Measurements from ENCODE around the gene ABHD2. TPM values are rescaled to one million over a fixed set of nuclear protein-coding genes. Genes with fewer than 3 reads are reported as not detected.
"Not testable (repeated sequence)": the region's sequence is repeated elsewhere in the genome, so short reads cannot be mapped to it uniquely, and the experiment has no call there.

ABHD2 gene
- polyA plus RNA-seq, 4 donors: 6.7 to 33.6 (median 18.8) TPM

GRCh38 chr15:89231832-89232231 lies 143.6 kb downstream of the ABHD2 start:
- FAIRE-seq (no peak), DNase-seq (no peak)
- Histone ChIP-seq H3K4me1 (ENCODE audit: control insufficient read depth in 3 of 3, insufficient read depth in 2 of 3, low read depth in 1 of 3, low read length in 2 of 3) (no peaks in the 10 kb centered on the region), H3K27ac (ENCODE audit: low read depth in 1 of 3, low read length in 2 of 3) (no peak overlapping the region), H3K36me3 (ENCODE audit: control insufficient read depth in 3 of 3, insufficient read depth in 2 of 3, low read depth in 1 of 3, low read length in 3 of 3) (no peaks in the 10 kb centered on the region), H3K27me3 (ENCODE audit: control insufficient read depth in 3 of 3, insufficient read depth in 3 of 3, low read length in 3 of 3) (no peaks in the 10 kb centered on the region), H3K4me3 (ENCODE audit: low read depth in 1 of 3, low read length in 3 of 3) (no peak overlapping the region), H3K9me3 (ENCODE audit: control insufficient read depth in 2 of 2, insufficient read depth in 1 of 2, low read depth in 1 of 2, low read length in 1 of 2) (no peaks in the 10 kb centered on the region)

DNA sequence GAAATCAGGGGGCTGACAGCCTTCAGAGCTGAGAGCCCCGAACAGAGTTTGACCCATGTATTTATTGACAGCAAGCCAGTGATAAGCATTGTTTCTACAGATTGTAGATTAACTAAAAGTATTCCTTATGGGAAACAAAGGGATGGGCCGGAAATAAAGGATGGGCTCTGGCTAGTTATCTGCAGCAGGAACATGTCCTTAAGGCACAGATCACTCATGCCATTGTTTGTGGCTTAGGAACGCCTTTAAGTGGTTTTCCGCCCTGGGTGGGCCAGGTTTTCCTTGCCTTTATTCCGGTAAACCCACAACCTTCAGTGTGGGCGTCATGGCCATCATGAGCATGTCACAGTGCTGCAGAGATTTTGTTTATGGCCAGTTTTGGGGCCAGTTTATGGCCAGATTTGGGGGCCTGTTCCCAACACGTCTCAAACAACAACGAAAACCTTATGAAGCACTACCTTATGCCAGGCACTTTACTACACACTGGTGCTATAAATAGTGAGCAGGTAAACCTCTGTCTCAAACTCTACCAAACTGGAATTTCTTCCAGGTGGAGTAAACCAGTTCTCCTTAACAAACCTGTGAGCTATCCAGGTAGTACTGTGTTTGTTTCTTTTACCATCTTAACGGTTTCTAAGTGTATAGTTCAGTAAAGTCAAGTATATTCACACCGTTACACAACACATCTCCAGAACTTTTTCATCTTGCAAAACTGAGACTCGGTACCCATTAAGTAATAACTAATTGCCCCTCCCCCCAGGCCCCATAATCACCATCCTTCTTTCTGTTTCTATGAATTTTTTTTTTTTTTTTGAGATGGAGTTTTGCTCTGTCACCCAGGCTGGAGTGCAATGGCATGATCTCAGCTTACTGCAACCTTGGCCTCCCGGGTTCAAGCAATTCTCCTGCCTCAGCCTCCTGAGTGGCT lies 151.9 kb downstream of the ABHD2 start:
- H3K4me1 ChIP-seq (ENCODE audit: control insufficient read depth in 3 of 3, insufficient read depth in 2 of 3, low read depth in 1 of 3, low read length in 2 of 3); H3K9me3 ChIP-seq (ENCODE audit: control insufficient read depth in 2 of 2, insufficient read depth in 1 of 2, low read depth in 1 of 2, low read length in 1 of 2); DNase-seq; H3K27me3 ChIP-seq (ENCODE audit: control insufficient read depth in 3 of 3, insufficient read depth in 3 of 3, low read length in 3 of 3); H3K4me3 ChIP-seq (ENCODE audit: low read depth in 1 of 3, low read length in 3 of 3); FAIRE-seq; H3K27ac ChIP-seq (ENCODE audit: low read depth in 1 of 3, low read length in 2 of 3); H3K36me3 ChIP-seq (ENCODE audit: control insufficient read depth in 3 of 3, insufficient read depth in 2 of 3, low read depth in 1 of 3, low read length in 3 of 3): not testable (repeated sequence)
- 86 to 87% (median 87%) methylated on average over 12 of the region's 12 CpGs for WGBS, 3 donors

DNA sequence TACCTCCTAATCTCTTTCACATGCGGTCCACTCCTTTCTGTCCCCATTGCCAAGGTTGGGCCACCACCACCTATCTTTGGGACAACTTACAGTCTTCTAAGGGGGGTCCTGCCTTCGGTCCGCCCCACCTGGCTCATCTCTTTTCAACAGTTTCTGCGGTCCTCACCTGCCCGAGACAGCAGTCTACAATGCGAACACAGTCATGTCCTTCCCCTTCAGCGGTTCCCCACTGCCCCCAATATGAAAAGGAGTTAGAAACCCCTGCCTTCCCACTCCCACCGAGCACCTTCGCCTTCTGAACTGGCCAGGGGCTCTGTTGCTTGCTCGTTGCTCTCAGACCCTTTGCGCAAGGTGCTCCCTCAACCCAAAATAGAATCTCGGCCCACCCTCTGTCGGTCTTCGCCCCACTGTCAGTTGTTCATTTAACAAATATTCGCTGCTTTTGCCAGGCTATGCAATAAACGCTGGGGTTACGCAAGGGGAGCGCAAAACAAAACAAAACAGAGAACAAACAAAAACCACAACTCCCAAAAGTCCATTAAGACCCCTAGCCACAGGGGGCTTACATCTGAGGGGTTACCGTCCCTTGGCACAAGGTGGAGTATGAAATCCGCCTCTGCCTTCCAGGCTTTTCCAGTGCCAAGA lies 154.9 kb downstream of the ABHD2 start:
- Histone ChIP-seq H3K36me3 (ENCODE audit: control insufficient read depth in 3 of 3, insufficient read depth in 2 of 3, low read depth in 1 of 3, low read length in 3 of 3) (no peaks in the 10 kb centered on the region), H3K4me3 (ENCODE audit: low read depth in 1 of 3, low read length in 3 of 3) (peak overlapping the region; percentile 67 to 77 (median 68)), H3K27me3 (ENCODE audit: control insufficient read depth in 3 of 3, insufficient read depth in 3 of 3, low read length in 3 of 3) (no peaks in the 10 kb centered on the region), H3K27ac (ENCODE audit: low read depth in 1 of 3, low read length in 2 of 3) (peak overlapping the region in 1 of 3 donors; percentile 36), H3K9me3 (ENCODE audit: control insufficient read depth in 2 of 2, insufficient read depth in 1 of 2, low read depth in 1 of 2, low read length in 1 of 2) (no peaks in the 10 kb centered on the region), H3K4me1 (ENCODE audit: control insufficient read depth in 3 of 3, insufficient read depth in 2 of 3, low read depth in 1 of 3, low read length in 2 of 3) (peaks cover 0 to 7% (median 4%) of the 10 kb centered on the region in 3 donors)
- 26 to 34% (median 28%) methylated on average over 20 of the region's 20 CpGs for WGBS, 3 donors
- FAIRE-seq (no peak), DNase-seq (peak in 1 of 2 donors; percentile 4)

DNA sequence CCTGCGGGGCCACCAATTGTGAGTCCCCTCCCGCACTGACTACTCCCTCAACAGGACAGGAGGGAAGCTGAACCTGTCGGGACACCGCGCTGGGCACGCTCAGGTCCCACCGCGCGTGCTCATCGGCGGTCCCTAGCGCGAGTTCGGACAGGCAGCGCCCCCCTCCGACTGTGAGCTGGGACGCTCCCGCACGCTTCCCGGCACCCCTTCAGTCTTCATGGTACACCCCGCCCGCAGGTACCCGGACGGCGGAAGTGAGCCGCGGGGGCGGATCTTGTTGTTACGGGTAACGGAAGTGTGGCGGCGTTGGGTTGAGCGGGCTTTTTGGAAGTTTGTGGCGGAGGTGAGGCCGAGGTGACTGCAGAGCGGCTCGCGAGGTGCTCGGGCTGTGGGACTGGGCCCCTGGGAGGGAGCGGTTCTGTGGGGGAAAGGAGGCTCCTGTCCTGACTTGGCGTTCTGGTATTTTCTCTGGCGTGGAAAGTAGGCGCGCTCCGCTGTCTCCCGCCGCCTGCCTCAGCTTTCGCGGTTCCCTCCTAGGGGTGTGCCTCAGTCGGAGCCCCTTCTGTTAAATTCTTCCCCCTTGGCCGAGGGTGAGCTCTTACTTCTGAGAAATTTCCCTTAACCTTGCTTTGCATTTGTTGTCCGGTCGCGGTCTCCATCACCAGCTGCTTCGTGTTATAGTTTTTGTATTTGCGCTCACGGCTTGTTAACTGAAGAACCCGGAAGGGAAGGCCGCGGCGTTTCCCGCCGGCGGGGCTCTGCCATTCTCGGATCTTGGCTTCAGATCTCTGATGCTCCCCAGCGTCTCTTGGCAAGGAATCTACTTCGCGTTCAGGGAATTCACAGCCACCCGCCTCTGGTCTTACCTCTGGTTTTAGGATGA lies 155.7 kb downstream of the ABHD2 start, which contains the start of gene FANCI:
TSS of gene FANCI (plus strand) at position 289 of the 883 bp plus-strand sequence. CDS start 3,669 bp downstream, outside the sequence.
- no peaks in the 10 kb centered on the region for H3K9me3 ChIP-seq (ENCODE audit: control insufficient read depth in 2 of 2, insufficient read depth in 1 of 2, low read depth in 1 of 2, low read length in 1 of 2)
- no peaks in the 10 kb centered on the region for H3K27me3 ChIP-seq (ENCODE audit: control insufficient read depth in 3 of 3, insufficient read depth in 3 of 3, low read length in 3 of 3)
- 0% methylated on average over 65 to 69 of the region's 69 CpGs for WGBS, 3 donors
- peak within 1 kb of the TSS in 1 of 3 donors; percentile 36 for H3K27ac ChIP-seq (ENCODE audit: low read depth in 1 of 3, low read length in 2 of 3)
- FAIRE-seq: no peak
- peaks cover 0 to 7% (median 4%) of the 10 kb centered on the region in 3 donors for H3K4me1 ChIP-seq (ENCODE audit: control insufficient read depth in 3 of 3, insufficient read depth in 2 of 3, low read depth in 1 of 3, low read length in 2 of 3)
- peak within 1 kb of the TSS; percentile 67 to 77 (median 68) for H3K4me3 ChIP-seq (ENCODE audit: low read depth in 1 of 3, low read length in 3 of 3)
- no peaks in the 10 kb centered on the region for H3K36me3 ChIP-seq (ENCODE audit: control insufficient read depth in 3 of 3, insufficient read depth in 2 of 3, low read depth in 1 of 3, low read length in 3 of 3)
- peak; percentile 94 to 98 for DNase-seq

DNA sequence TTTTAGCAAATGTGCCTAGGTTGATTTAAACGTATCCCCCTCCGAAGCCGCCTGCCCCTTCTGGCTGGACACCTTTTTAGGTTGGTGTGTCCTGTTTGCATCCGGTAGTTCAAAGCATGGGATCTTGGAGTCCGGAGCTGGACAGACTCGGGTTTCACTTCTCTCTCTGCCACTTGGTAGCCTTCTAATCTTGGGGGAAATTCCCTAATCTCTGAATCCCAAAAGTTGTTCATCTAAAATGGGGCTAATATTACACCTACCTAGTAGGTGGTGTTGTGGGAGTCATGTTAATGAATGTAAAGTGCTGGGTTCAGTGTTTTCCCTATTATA lies 156.3 kb downstream of the ABHD2 start:
- peaks cover 0 to 4% (median 0%) of the 10 kb centered on the region in 3 donors for H3K36me3 ChIP-seq (ENCODE audit: control insufficient read depth in 3 of 3, insufficient read depth in 2 of 3, low read depth in 1 of 3, low read length in 3 of 3)
- H3K27me3 ChIP-seq (ENCODE audit: control insufficient read depth in 3 of 3, insufficient read depth in 3 of 3, low read length in 3 of 3): no peaks in the 10 kb centered on the region
- H3K27ac ChIP-seq (ENCODE audit: low read depth in 1 of 3, low read length in 2 of 3): peak overlapping the region in 1 of 3 donors; percentile 7
- WGBS, 3 donors: 0 to 1% (median 1%) methylated on average over 6 of the region's 6 CpGs
- H3K4me3 ChIP-seq (ENCODE audit: low read depth in 1 of 3, low read length in 3 of 3): peak overlapping the region; percentile 67 to 77 (median 68)
- H3K9me3 ChIP-seq (ENCODE audit: control insufficient read depth in 2 of 2, insufficient read depth in 1 of 2, low read depth in 1 of 2, low read length in 1 of 2): no peaks in the 10 kb centered on the region
- DNase-seq: no peak
- no peak for FAIRE-seq
- peaks cover 0 to 7% (median 4%) of the 10 kb centered on the region in 3 donors for H3K4me1 ChIP-seq (ENCODE audit: control insufficient read depth in 3 of 3, insufficient read depth in 2 of 3, low read depth in 1 of 3, low read length in 2 of 3)

GRCh38 chr15:89247446-89247845 lies 159.2 kb downstream of the ABHD2 start:
- FAIRE-seq: no peak
- no peak overlapping the region for H3K4me3 ChIP-seq (ENCODE audit: low read depth in 1 of 3, low read length in 3 of 3)
- H3K36me3 ChIP-seq (ENCODE audit: control insufficient read depth in 3 of 3, insufficient read depth in 2 of 3, low read depth in 1 of 3, low read length in 3 of 3): peaks cover 0 to 4% (median 0%) of the 10 kb centered on the region in 3 donors
- no peak for DNase-seq
- no peaks in the 10 kb centered on the region for H3K27me3 ChIP-seq (ENCODE audit: control insufficient read depth in 3 of 3, insufficient read depth in 3 of 3, low read length in 3 of 3)
- no peaks in the 10 kb centered on the region for H3K9me3 ChIP-seq (ENCODE audit: control insufficient read depth in 2 of 2, insufficient read depth in 1 of 2, low read depth in 1 of 2, low read length in 1 of 2)
- peaks cover 0 to 7% (median 4%) of the 10 kb centered on the region in 3 donors for H3K4me1 ChIP-seq (ENCODE audit: control insufficient read depth in 3 of 3, insufficient read depth in 2 of 3, low read depth in 1 of 3, low read length in 2 of 3)
- 69 to 74% (median 73%) methylated on average over 2 of the region's 2 CpGs for WGBS, 3 donors
- H3K27ac ChIP-seq (ENCODE audit: low read depth in 1 of 3, low read length in 2 of 3): no peak overlapping the region

GRCh38 chr15:89248584-89248983 lies 160.3 kb downstream of the ABHD2 start:
- Histone ChIP-seq H3K36me3 (ENCODE audit: control insufficient read depth in 3 of 3, insufficient read depth in 2 of 3, low read depth in 1 of 3, low read length in 3 of 3) (peaks cover 0 to 4% (median 0%) of the 10 kb centered on the region in 3 donors), H3K4me1 (ENCODE audit: control insufficient read depth in 3 of 3, insufficient read depth in 2 of 3, low read depth in 1 of 3, low read length in 2 of 3) (peaks cover 0 to 4% (median 2%) of the 10 kb centered on the region in 3 donors), H3K27ac (ENCODE audit: low read depth in 1 of 3, low read length in 2 of 3) (no peak overlapping the region), H3K27me3 (ENCODE audit: control insufficient read depth in 3 of 3, insufficient read depth in 3 of 3, low read length in 3 of 3) (no peaks in the 10 kb centered on the region), H3K9me3 (ENCODE audit: control insufficient read depth in 2 of 2, insufficient read depth in 1 of 2, low read depth in 1 of 2, low read length in 1 of 2) (no peaks in the 10 kb centered on the region), H3K4me3 (ENCODE audit: low read depth in 1 of 3, low read length in 3 of 3) (no peak overlapping the region)
- DNase-seq: no peak
- 96 to 100% (median 98%) methylated on average over 2 of the region's 2 CpGs for WGBS, 3 donors
- FAIRE-seq: no peak

DNA sequence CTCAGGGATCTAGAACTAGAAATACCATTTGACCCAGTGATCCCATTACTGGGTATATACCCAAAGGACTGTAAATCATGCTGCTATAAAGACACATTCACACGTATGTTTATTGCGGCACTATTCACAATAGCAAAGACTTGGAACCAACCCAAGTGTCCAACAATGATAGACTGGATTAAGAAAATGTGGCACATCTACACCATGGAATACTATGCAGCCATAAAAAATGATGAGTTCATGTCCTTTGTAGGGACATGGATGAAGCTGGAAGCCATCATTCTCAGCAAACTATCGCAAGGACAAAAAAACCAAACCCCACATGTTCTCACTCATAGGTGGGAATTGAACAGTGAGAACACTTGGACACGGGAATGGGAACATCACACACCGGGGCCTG lies 161.9 kb downstream of the ABHD2 start:
- WGBS, 3 donors: 90 to 98% (median 93%) methylated on average over 5 of the region's 5 CpGs
- not testable (repeated sequence) for H3K27me3 ChIP-seq (ENCODE audit: control insufficient read depth in 3 of 3, insufficient read depth in 3 of 3, low read length in 3 of 3); FAIRE-seq

More for the DNA sequence above, 161.9 kb downstream of the ABHD2 start:
- H3K27ac ChIP-seq (ENCODE audit: low read depth in 1 of 3, low read length in 2 of 3); DNase-seq; H3K36me3 ChIP-seq (ENCODE audit: control insufficient read depth in 3 of 3, insufficient read depth in 2 of 3, low read depth in 1 of 3, low read length in 3 of 3); H3K4me3 ChIP-seq (ENCODE audit: low read depth in 1 of 3, low read length in 3 of 3); H3K9me3 ChIP-seq (ENCODE audit: control insufficient read depth in 2 of 2, insufficient read depth in 1 of 2, low read depth in 1 of 2, low read length in 1 of 2); H3K4me1 ChIP-seq (ENCODE audit: control insufficient read depth in 3 of 3, insufficient read depth in 2 of 3, low read depth in 1 of 3, low read length in 2 of 3): not testable (repeated sequence)

All from small intestine (tissue), 7 donors.